Activated CD4-positive, alpha-beta T cell treated with anti-CD3 and anti-CD28 coated beads, Interleukin-2, amount 50 U/mL, for 48 hours (primary cell): ENCODE results near the gene AKT3.
"Not testable (repeated sequence)": the region's sequence is repeated elsewhere in the genome, so short reads cannot be mapped to it uniquely, and the experiment has no call there.

Experiments used
- DNase-seq, 2 experiments: peaks; one replicate each; pipeline ENCODE4 v3.0.0-alpha.2; 2020

AKT3 gene

DNA sequence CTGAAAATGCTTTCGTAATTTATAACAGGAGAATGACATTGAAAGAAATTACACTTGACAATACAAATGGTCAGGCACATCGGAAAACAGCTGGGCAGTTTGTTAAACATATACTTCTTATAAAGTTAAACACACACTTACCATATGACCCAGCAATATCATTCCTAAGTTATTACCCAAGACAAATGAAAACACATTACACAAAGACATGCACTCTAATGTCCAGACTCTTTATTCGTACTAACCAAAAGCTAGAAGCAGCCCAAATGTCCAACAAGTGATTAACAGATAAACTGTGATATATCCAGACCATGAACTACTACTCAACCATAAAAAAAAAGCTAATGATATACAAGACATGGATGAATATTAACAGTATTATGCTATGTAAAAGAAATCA is 8.5 kb downstream of the AKT3 start:
- DNase-seq: no peak

- DNase-seq: no peak
These were observed 12.0 kb downstream of the AKT3 start for GRCh38 chr1:243837907-243838535.

DNA sequence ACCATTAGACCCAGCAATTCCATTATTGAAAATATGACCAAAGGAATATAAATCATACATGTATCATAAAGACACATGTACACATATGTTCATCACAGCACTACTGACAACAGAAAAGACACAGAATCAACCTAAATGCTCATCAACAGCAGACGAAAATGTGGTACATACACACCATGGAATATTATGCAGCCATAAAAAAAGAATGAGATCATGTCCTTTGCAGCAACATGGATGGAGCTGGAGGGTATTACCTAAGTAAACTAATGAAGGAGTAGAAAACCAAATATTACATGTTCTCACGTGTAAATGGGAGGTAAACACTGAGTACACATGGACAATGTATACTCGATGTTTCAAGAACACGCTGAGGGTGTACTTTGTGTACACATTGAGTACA is 15.9 kb downstream of the AKT3 start:
- no peak for DNase-seq

GRCh38 chr1:243831463-243831862 is 18.6 kb downstream of the AKT3 start:
- DNase-seq: no peak

DNA sequence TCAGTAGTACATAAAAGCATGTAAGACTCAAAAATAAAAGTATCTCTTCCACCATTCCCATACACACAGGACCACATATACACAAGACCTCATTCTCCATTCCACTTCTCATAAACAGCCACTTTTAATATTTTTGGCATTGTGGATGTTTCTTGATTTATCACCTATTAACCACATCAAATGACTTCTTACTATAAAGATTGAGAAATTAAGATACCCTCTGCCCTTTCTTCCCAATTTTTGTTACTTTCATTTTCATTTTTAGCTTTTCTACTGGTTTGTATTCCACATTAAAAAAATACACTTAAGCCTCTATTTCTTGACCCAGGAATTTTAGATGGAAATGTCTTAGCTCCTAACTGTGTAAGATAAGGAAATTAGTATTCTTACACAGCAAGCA is 22.8 kb downstream of the AKT3 start:
- no peak for DNase-seq

DNA sequence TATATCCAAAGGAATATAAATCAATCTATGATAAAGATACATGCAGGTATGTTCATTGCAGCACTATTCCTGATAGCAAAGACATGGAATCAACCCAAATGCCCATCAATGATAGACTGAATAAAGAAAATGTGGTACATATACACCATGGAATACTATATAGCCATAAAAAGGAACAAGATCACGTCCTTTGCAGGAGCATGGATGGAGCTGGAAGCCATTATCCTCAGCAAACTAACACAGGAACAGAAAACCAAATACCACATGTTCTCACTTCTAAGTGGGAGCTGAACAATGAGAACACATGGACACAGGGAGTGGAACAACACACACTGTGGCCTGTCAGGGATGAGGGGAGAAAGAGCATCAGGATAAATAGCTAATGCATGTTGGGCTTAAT is 25.1 kb downstream of the AKT3 start:
- DNase-seq: not testable (repeated sequence)

DNA sequence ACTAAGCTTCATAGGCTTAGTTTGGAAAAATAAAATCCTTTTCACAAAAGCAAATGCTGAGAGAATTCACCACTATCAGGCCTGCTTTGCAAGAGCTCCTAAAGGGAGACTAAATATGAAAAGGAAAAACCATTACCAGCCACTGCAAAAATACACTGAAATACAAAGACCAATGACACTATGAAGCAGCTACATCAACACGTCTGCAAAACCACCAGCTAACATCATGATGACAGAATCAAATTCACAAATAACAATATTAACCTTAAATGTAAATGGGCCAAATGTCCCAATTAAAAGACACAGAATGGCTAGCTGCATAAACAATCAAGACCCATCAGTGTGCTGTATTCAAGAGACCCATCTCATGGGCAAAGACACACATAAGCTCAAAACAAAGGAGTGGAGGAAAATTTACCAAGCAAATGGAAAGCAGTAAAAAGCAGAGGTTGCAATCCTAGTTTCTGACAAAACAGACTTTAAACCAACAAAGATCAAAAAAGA is 28.8 kb downstream of the AKT3 start:
- DNase-seq: no peak

DNA sequence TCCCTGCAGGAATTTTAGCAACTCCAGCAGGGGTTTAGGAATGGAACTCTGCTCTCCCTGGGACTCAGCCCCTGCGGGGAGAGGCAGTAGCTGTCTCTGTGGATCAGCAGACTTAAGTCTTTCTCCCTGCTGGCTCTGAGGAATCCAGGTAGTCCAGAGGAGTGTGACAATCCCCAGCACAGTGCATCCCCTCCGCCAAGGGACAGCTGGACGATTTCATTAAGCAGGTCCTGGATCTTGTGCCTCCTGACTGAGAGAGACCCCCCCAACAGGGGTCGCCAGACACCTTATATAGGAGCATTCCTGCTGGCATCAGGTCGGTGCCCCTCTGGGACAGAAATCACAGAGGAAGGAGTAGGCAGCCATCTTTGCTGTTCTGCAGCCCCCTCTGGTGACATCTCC is 30.6 kb downstream of the AKT3 start:
- DNase-seq: no peak

DNA sequence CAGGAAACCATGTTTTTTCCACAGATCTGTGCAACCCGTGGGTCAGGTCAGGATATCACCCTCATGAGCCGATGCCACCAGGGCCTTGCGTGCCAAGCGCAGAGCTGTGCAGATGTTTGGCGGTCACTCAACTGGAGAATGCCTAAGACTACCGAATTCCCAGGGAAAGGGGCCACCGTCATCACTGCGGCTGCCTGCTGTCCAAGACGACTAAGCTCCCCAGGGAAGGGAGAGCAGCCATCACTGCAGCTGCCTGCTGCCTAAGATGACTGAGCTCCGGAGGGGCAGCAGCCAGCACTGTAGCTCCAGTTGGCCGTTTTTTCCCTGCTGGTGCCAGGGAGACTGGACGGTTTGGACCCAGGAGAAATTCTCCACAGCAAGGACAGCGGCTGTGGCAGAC is 31.1 kb downstream of the AKT3 start:
- DNase-seq: no peak

DNA sequence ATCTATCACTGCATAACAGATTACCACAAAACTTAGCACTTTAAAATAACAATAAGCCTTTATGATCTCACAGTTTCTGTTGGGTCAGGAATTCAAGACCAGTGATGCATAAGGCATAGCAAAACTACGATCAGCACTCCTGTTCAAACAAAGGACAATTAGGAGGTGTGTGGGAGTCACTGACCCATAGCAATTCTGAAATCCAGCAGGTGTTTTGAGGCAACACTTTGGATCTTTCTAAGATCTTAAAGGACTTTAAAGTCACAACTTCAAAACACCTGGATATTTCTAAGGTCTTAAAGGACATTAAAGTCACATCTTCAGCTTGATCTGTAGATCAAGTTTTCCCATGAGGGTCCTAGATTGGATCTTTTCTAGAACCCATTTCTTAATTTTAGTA is 35.3 kb downstream of the AKT3 start:
- no peak for DNase-seq

- DNase-seq: not testable (repeated sequence)
These were observed 42.7 kb downstream of the AKT3 start for GRCh38 chr1:243807346-243807745.

GRCh38 chr1:243806310-243806709 is 43.7 kb downstream of the AKT3 start:
- DNase-seq: no peak

DNA sequence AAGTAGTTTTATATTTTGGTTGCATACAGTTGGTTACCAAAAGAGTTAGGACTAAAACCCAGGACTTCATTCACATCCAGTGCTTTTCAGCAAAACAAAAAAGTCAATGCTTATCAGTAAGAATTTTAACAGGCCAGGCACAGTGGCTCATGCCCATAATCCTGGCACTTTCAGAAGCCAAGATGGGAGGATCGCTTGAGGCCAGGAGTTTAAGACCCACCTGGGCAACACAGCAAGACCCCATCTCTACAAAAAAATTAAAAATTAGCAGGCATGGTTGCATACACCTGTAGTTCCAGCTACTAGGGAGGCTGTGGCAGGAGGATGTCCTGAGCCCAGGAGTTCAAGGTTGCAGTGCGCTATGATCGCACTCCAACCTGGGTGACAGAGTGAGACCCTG is 47.3 kb downstream of the AKT3 start:
- DNase-seq: no peak

DNA sequence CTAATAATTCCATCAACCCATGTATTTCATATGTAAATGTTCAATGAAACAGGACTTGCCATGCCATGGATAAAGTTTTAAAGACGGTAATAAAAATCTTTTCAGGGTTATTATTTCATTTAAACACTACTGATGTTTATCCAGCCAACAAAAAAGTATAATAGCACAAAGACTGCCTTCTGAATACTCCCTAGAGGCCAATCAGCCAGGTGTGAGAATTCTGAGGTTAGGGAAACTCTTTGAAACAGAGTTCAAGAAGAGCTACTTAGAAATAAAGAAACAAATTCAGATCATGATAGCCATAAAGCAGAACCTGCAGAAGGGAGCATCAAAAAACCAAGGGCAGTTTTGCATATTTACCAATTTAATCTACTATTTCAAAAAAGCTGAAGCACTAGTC is 48.7 kb downstream of the AKT3 start:
- no peak for DNase-seq

GRCh38 chr1:243799908-243800307 is 50.1 kb downstream of the AKT3 start:
- DNase-seq: no peak

- DNase-seq: no peak
These were observed 51.3 kb downstream of the AKT3 start for GRCh38 chr1:243798726-243799125.

GRCh38 chr1:243796016-243796415 is 54.0 kb downstream of the AKT3 start:
- DNase-seq: no peak

GRCh38 chr1:243793298-243793697 is 56.7 kb downstream of the AKT3 start:
- no peak for DNase-seq

DNA sequence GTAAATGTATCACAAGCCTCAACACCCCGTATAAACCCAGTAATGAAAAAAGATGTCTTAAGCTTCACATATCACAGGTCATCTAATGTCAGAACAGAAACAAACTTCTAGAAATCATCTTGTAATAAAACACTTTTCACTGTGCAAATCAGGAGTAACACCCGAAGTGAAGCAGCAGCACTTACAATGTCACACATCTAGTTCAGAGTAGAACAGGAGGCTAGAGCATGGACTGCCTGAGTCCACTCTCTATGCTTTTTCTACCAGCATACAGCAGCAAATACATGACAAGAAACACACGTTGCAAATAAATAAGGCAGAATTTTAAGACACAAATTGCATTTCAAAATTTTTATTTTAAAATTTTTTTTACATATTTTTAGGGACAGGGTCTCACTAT is 57.2 kb downstream of the AKT3 start:
- DNase-seq: no peak

DNA sequence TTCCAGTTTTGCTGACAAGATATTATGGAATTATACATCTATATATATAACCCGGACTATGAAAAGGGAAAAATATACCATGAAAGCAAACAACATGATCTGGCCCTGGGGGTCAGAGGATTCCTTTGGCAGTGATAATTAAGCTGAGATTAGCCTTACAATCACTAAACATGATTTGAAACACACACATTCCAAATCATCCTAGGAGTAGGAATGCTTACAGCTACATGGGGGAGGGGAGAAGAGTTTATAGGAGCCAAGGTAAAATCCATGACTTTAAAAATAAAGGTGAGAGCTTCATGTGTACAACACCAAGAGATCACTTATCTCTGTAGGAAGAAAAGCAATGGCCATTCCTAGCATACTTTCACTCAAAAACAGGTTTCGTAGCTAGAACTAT is 57.6 kb downstream of the AKT3 start:
- no peak for DNase-seq

- DNase-seq: no peak
These were observed 58.3 kb downstream of the AKT3 start for GRCh38 chr1:243791586-243792267.

DNA sequence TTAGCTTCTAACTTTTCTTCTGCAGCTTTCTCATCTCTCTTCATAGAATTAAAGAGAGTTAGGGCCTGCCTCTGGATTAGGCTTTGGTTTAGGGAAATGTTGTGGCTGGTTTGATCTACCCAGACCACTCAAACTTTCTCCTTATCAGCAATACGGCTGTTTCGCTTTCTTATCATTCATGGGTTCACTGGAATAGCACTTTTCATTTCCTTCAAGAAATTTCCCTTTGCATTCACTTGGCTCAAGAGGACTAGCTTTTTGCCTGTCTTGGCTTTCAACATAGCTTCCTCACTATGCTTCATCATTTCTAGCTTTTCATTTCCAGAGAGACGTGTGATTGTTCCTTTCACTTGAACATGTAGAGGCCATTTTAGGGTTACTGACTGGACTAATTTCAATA is 59.6 kb downstream of the AKT3 start:
- no peak for DNase-seq

DNA sequence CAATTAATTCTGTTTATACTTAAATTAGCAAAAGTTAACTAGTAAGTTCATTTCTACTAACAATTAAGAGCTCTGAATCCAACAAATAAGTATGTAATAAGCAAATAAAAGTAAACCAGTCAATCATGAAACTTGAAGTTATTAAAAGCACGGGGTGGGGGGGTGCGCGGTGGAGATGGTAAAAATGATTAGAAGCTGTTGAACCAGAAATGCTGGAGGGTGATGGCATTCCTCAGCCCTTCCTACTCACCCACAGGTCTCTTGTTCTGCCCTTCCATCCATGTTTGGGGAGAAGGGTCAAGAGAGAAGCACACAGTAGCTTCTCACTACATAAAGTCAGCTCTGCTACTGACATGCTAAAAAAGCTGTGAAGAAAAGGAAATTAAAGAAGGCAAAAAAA is 63.5 kb downstream of the AKT3 start:
- DNase-seq: no peak

DNA sequence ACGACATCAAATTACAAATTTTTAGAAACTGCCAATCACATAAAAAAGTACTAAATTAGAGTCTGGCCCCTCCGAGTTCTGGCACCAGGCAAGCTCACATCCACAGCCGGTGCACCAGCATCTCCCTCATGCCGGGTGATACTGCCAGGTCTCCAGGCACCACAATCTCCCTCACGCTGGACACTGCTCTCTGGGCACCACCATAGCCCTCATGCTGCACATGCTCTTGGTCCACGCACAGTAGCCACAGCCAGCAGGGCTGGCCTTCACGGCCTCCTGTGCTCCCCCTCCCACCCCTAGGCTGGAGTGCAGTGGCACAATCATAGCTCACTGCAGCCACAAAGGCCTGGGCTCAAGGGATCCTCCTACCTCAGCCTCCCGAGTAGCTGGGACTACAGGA is 65.5 kb downstream of the AKT3 start:
- no peak for DNase-seq

DNA sequence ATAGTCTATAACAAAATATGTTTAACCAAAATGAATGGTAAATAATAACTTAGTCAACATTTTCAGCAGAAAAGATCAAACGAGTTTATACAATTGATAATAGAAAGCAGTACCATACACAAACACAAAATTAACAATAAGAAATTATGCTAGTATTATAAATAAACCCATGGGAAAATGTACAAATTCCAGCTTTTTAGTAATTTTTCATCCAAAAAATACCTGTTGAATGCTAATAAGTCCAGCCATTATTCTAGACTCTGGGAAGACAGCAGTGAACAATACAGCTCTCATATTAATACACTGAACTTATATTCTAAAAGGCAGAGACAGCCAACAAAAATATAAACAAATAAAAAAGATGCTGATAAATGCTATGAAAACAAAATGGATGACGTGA is 66.3 kb downstream of the AKT3 start:
- DNase-seq: no peak
